ENCODE results near the gene U2SURP. TPM values are rescaled to one million over a fixed set of nuclear protein-coding genes. Genes with fewer than 3 reads are reported as not detected.

The U2SURP gene
- total RNA-seq, 4 donors from 2014 or later: 35.7 to 58.6 (median 45.2) TPM

DNA sequence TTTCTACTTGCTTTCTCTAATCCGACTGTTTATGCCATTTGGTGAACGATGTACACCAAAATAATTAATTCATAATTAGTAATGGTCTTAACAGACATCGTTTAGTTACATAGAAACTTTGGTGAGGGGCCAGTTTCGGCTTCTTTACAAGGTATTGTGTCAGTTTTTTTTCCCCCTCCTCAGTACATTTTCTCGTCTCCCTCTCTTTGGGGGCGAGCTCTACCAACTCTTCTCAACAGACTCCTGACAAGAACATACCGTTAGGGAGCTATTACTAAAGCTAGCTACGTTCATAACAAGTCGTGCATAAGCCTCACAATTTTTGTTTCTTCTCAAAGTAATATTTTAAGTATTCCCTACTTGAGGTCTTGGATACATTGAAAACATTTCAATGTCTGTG, 1.4 kb downstream of the U2SURP start:
- Histone ChIP-seq H3K36me3 (no peaks in the 10 kb centered on the region), H3K9me3 (no peaks in the 10 kb centered on the region), H3K27me3 (no peaks in the 10 kb centered on the region), H3K27ac (replicated peaks in 1 of 4) (peak overlapping the region in 1 of 4 donors; percentile 95), H3K4me3 (peak overlapping the region; percentile 78 to 98 (median 91)), H3K4me1 (peaks cover 45 to 71% (median 64%) of the 10 kb centered on the region in 4 donors)
- intact Hi-C loops (cut with DNase I): loop anchor here (10.0 kb wide), 1 partner anchor 558 kb away; the partner anchor contains the start of gene XRN1
- 4% methylated on average over 9 of the region's 9 CpGs for WGBS
- TF ChIP-seq EP300 (IDR thresholded peaks at IDR 0.05): no peak
- TF ChIP-seq POLR2AphosphoS5 (IDR thresholded peaks at IDR 0.05): no peak
- TF ChIP-seq, protein P1, sequence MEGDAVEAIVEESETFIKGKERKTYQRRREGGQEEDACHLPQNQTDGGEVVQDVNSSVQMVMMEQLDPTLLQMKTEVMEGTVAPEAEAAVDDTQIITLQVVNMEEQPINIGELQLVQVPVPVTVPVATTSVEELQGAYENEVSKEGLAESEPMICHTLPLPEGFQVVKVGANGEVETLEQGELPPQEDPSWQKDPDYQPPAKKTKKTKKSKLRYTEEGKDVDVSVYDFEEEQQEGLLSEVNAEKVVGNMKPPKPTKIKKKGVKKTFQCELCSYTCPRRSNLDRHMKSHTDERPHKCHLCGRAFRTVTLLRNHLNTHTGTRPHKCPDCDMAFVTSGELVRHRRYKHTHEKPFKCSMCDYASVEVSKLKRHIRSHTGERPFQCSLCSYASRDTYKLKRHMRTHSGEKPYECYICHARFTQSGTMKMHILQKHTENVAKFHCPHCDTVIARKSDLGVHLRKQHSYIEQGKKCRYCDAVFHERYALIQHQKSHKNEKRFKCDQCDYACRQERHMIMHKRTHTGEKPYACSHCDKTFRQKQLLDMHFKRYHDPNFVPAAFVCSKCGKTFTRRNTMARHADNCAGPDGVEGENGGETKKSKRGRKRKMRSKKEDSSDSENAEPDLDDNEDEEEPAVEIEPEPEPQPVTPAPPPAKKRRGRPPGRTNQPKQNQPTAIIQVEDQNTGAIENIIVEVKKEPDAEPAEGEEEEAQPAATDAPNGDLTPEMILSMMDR (IDR thresholded peaks at IDR 0.05): no peak
- no peak for TF ChIP-seq POLR2A (IDR thresholded peaks at IDR 0.05; ENCODE audit: low read depth)
- no peak for DNase-seq (ENCODE audit: extremely low spot score)

DNA sequence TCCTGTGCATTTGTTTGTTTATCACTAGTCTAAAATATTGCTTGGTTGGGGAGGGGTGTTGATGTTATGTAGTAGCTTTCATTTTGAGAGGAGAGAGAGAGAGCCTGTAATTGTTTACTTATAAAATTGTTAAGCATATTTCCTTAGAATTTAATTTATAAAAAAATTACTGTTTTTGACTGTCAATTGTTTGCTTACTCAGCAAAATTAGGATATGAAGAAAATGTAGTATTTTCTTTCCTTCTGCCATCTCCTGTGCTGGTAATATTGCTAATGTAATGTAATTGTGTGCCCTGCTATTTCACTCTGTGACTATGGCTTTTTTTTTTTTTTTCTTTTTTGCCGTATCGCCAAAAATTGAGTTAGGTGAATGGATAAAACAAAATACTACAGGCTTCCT, 3.5 kb downstream of the U2SURP start:
- H3K27ac ChIP-seq (replicated peaks in 1 of 4): no peak overlapping the region
- no peak overlapping the region for H3K4me3 ChIP-seq
- H3K27me3 ChIP-seq: no peaks in the 10 kb centered on the region
- no peaks in the 10 kb centered on the region for H3K36me3 ChIP-seq
- no peak for TF ChIP-seq POLR2AphosphoS5 (IDR thresholded peaks at IDR 0.05)
- no peak for TF ChIP-seq EP300 (IDR thresholded peaks at IDR 0.05)
- TF ChIP-seq, protein P1 (IDR thresholded peaks at IDR 0.05): no peak
- peaks cover 45 to 77% (median 74%) of the 10 kb centered on the region in 4 donors for H3K4me1 ChIP-seq
- intact Hi-C loops (cut with DNase I): loop anchor here (10.0 kb wide), 1 partner anchor 560 kb away; the partner anchor contains the start of gene XRN1
- H3K9me3 ChIP-seq: no peaks in the 10 kb centered on the region
- WGBS: 90% methylated on average over 2 of the region's 2 CpGs
- no peak for DNase-seq (ENCODE audit: extremely low spot score)

DNA sequence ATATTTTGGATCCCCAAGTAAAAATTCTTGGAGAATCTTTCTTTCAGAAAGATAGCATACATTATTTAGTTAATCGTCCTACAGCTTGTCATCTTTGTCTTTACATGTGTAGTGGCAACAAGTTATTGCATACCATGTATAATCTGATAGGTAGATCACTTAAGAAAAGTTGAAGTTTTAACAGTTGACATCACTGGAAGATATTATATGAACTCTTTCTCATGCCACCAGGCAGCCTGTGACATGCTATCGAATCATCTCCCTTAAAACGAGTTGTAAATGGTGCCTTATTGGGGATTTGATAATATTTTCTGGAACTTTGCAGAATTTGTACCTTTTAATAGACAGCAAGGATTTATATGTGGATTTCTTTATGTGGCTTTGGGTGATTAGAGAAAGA, 8.7 kb downstream of the U2SURP start:
- Histone ChIP-seq H3K27ac (replicated peaks in 1 of 4) (no peak overlapping the region), H3K9me3 (no peaks in the 10 kb centered on the region), H3K4me1 (peaks cover 10 to 57% (median 48%) of the 10 kb centered on the region in 4 donors), H3K27me3 (no peaks in the 10 kb centered on the region), H3K36me3 (peaks cover 0 to 13% (median 6%) of the 10 kb centered on the region in 4 donors), H3K4me3 (no peak overlapping the region)
- 76% methylated on average over 3 of the region's 3 CpGs for WGBS
- intact Hi-C loops (cut with DNase I): no loop called here
- TF ChIP-seq EP300 (IDR thresholded peaks at IDR 0.05): no peak
- no peak for TF ChIP-seq POLR2AphosphoS5 (IDR thresholded peaks at IDR 0.05)
- TF ChIP-seq, protein P1 (IDR thresholded peaks at IDR 0.05): no peak
- no peak for TF ChIP-seq POLR2A (IDR thresholded peaks at IDR 0.05; ENCODE audit: low read depth)
- no peak for DNase-seq (ENCODE audit: extremely low spot score)

DNA sequence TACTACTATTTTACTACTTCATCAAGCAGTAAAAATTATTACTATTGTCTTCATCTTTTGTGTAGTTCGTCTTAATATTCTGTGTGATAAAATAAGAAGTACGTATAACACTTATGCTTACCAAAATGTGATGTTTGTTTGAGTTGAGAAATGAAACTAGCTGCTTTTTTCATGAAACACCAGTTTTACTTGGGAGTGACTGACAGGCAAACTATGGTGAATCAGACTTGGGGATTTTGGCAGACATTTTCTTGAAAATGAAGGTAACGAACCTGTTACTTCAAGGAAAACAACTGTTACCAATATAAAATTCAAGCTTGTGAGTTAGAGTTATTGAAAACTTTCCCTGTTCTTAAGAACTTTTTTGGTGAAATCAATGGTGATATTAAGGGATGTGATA, 10.3 kb downstream of the U2SURP start:
- H3K4me3 ChIP-seq: no peak overlapping the region
- H3K36me3 ChIP-seq: peaks cover 0 to 14% (median 6%) of the 10 kb centered on the region in 4 donors
- no peak overlapping the region for H3K27ac ChIP-seq (replicated peaks in 1 of 4)
- DNase-seq (ENCODE audit: extremely low spot score): no peak
- intact Hi-C loops (cut with DNase I): no loop called here
- 89% methylated on average over 3 of the region's 3 CpGs for WGBS
- no peaks in the 10 kb centered on the region for H3K27me3 ChIP-seq
- H3K4me1 ChIP-seq: peaks cover 2 to 42% (median 31%) of the 10 kb centered on the region in 4 donors
- no peak for TF ChIP-seq POLR2A (IDR thresholded peaks at IDR 0.05; ENCODE audit: low read depth)
- TF ChIP-seq, protein P1 (IDR thresholded peaks at IDR 0.05): no peak
- no peak for TF ChIP-seq POLR2AphosphoS5 (IDR thresholded peaks at IDR 0.05)
- no peak for TF ChIP-seq EP300 (IDR thresholded peaks at IDR 0.05)
- no peaks in the 10 kb centered on the region for H3K9me3 ChIP-seq

DNA sequence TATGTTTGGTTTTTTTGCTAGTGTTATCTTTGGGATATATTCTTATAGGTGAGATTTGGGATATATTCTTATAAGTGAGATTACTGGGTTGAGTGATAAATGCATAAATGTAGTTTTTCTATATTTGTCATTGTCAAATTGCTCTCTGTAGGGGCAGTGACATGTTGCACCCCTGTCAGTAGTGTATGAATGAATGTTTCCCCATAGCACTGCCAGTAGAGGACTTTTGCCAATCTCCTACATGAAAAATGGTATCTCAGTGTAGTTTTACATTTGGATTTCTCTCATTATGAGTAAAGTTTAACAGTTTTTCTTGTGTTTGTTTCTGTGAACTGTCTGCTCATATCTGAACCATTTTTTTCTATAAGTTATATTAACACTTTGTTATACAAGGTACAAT, 13.6 kb downstream of the U2SURP start:
- DNase-seq (ENCODE audit: extremely low spot score): no peak
- peaks cover 0 to 19% (median 11%) of the 10 kb centered on the region in 4 donors for H3K4me1 ChIP-seq
- TF ChIP-seq POLR2A (IDR thresholded peaks at IDR 0.05; ENCODE audit: low read depth) (no peak), POLR2AphosphoS5 (IDR thresholded peaks at IDR 0.05) (no peak), EP300 (IDR thresholded peaks at IDR 0.05) (no peak)
- TF ChIP-seq, protein P1 (IDR thresholded peaks at IDR 0.05): no peak
- intact Hi-C loops (cut with DNase I): no loop called here
- H3K27me3 ChIP-seq: no peaks in the 10 kb centered on the region
- H3K27ac ChIP-seq (replicated peaks in 1 of 4): no peak overlapping the region
- H3K4me3 ChIP-seq: no peak overlapping the region
- peaks cover 12 to 43% (median 31%) of the 10 kb centered on the region in 4 donors for H3K36me3 ChIP-seq
- no peaks in the 10 kb centered on the region for H3K9me3 ChIP-seq
